Choroid plexus epithelial cell (primary cell): ENCODE results near the gene LOXL1.

Experiments used
- DNase-seq: peaks from one replicate; pipeline ENCODE4 v3.0.0-alpha.2; 2010; ENCODE audit warnings: low read depth
- H3K4me3 ChIP-seq: 2 replicates; pipeline ENCODE4 v1.5.1; 2011; ENCODE audit warnings: low read depth, mild to moderate bottlenecking, control low read depth, low read length, moderate library complexity
- TF ChIP-seq, protein P1 (sequence below): conservative IDR thresholded peaks from 2 replicates; pipeline ENCODE4 v1.5.1; 2011; ENCODE audit warnings: low read depth, mild to moderate bottlenecking, control low read depth, inconsistent platforms, low read length, moderate library complexity

LOXL1 gene

GRCh38 chr15:73886717-73887345 is 39.4 kb upstream of the LOXL1 start:
- no peak for DNase-seq
- TF ChIP-seq, protein P1, sequence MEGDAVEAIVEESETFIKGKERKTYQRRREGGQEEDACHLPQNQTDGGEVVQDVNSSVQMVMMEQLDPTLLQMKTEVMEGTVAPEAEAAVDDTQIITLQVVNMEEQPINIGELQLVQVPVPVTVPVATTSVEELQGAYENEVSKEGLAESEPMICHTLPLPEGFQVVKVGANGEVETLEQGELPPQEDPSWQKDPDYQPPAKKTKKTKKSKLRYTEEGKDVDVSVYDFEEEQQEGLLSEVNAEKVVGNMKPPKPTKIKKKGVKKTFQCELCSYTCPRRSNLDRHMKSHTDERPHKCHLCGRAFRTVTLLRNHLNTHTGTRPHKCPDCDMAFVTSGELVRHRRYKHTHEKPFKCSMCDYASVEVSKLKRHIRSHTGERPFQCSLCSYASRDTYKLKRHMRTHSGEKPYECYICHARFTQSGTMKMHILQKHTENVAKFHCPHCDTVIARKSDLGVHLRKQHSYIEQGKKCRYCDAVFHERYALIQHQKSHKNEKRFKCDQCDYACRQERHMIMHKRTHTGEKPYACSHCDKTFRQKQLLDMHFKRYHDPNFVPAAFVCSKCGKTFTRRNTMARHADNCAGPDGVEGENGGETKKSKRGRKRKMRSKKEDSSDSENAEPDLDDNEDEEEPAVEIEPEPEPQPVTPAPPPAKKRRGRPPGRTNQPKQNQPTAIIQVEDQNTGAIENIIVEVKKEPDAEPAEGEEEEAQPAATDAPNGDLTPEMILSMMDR: no peak
- no peak overlapping the region for H3K4me3 ChIP-seq

- no peak overlapping the region for H3K4me3 ChIP-seq
- TF ChIP-seq, protein P1: no peak
- DNase-seq: no peak
Measured at GRCh38 chr15:73887481-73887880, 38.8 kb upstream of the LOXL1 start.

- TF ChIP-seq, protein P1: no peak
- DNase-seq: no peak
Measured at GRCh38 chr15:73888224-73889041, 37.8 kb upstream of the LOXL1 start.

GRCh38 chr15:73889053-73889761 is 37.1 kb upstream of the LOXL1 start:
- H3K4me3 ChIP-seq: no peak overlapping the region
- DNase-seq: no peak
- TF ChIP-seq, protein P1: no peak

More at GRCh38 chr15:73888224-73889041, 37.8 kb upstream of the LOXL1 start:
- H3K4me3 ChIP-seq: no peak overlapping the region

DNA sequence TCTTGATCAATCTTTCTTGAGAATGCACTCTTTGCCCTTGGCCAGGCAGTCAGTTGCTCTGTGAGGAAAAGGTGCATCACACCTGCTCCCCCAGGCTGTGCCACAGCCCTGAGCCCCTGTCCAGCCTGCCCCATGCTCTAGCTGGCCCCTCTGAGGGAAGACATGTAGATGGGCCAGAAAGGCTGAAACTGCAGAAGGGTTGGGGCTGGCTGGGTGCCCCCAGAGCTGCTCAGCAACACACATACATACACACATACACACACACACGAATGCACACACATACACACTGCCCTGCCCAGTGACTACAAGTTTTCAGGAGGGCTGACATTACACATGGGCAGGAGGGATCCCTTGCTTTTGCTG is 36.5 kb upstream of the LOXL1 start:
- no peak overlapping the region for H3K4me3 ChIP-seq
- DNase-seq: no peak
- TF ChIP-seq, protein P1: no peak

GRCh38 chr15:73891328-73892315 is 34.6 kb upstream of the LOXL1 start:
- TF ChIP-seq, protein P1: no peak

More at GRCh38 chr15:73891328-73892315, 34.6 kb upstream of the LOXL1 start:
- no peak overlapping the region for H3K4me3 ChIP-seq
- no peak for DNase-seq
